ENCODE results near the gene ERC2.

- TF ChIP-seq EZH2phosphoT487 (IDR thresholded peaks at IDR 0.05; ENCODE audit: borderline replicate concordance, low read depth, low read length) (no peak), CTCF (conservative IDR thresholded peaks at IDR 0.05; ENCODE audit: low read length) (no peak)
Measured at GRCh38 chr3:56398659-56399058, 69.6 kb downstream of the ERC2 start.

Measured in OCI-LY7 (cell line).